Caco-2 (cell line): ENCODE data around the gene COMTD1. TPM values are rescaled to one million over a fixed set of nuclear protein-coding genes. Genes with fewer than 3 reads are reported as not detected.

ENCODE experiments used
- BruUV-seq: library from RNA; stranded (reverse); fragments of 400-500 nt; replicated peaks from 2 replicates; lab custom pipeline; 2021; lab: Mats Ljungman, UMichigan
- CTCF ChIA-PET: fragments of 300-600 bp; sonication (Branson Sonifier 250); formaldehyde crosslinking; loops from one replicate; lab custom pipeline; 2022; ENCODE audit warnings: antibody characterized with exemption; lab: Charles Lee
- POLR2A ChIA-PET: fragments of 300-600 bp; sonication (Branson Sonifier 250); formaldehyde crosslinking; loops from one replicate; lab custom pipeline; 2022; ENCODE audit warnings: antibody characterized with exemption; lab: Charles Lee
- DNase-seq, 2 experiments: peaks; one replicate each; pipeline versions ENCODE4 v3.0.0 to v3.0.0-alpha.2; 2020 to 2022
- H3K27me3 ChIP-seq: replicated peaks from 2 replicates; pipeline ENCODE4 v1.6.0; 2011; ENCODE audit warnings: low read length; ENCODE audit not compliant: control insufficient read depth, insufficient read depth
- H3K36me3 ChIP-seq: 2 replicates; pipeline ENCODE4 v1.5.1; 2011; ENCODE audit warnings: low read length; ENCODE audit not compliant: control insufficient read depth, insufficient read depth
- H3K4me1 ChIP-seq: fragments of 250-450 bp; sonication (Bioruptor Pico); 2 replicates; pipeline ENCODE4 v1.5.1; 2020; ENCODE audit warnings: mild to moderate bottlenecking
- H3K4me3 ChIP-seq: 2 replicates; pipeline ENCODE4 v1.5.1; 2011; ENCODE audit warnings: low read depth, mild to moderate bottlenecking, control low read depth, low read length
- H3K9me3 ChIP-seq: fragments of 250-450 bp; sonication (Bioruptor Pico); 2 replicates; pipeline ENCODE4 v1.5.1; 2020; ENCODE audit warnings: mild to moderate bottlenecking, moderate library complexity
- H3K27ac Mint-ChIP-seq: one replicate; pipeline ENCODE4 v1.8.0; 2022; ENCODE audit warnings: mixed read lengths; ENCODE audit not compliant: unreplicated experiment
- H3K27me3 Mint-ChIP-seq: one replicate; pipeline ENCODE4 v1.8.0; 2022; ENCODE audit warnings: mixed read lengths; ENCODE audit not compliant: insufficient read depth, unreplicated experiment
- H3K36me3 Mint-ChIP-seq: one replicate; pipeline ENCODE4 v1.8.0; 2022; ENCODE audit warnings: mild to moderate bottlenecking, mixed read lengths; ENCODE audit not compliant: insufficient read depth, unreplicated experiment
- H3K4me1 Mint-ChIP-seq: one replicate; pipeline ENCODE4 v1.8.0; 2022; ENCODE audit warnings: low read depth, mixed read lengths; ENCODE audit not compliant: unreplicated experiment
- H3K4me3 Mint-ChIP-seq: one replicate; pipeline ENCODE4 v1.8.0; 2022; ENCODE audit warnings: mild to moderate bottlenecking, moderate library complexity, mixed read lengths; ENCODE audit not compliant: unreplicated experiment
- H3K9me3 Mint-ChIP-seq: one replicate; pipeline ENCODE4 v1.8.0; 2022; ENCODE audit warnings: mixed read lengths; ENCODE audit not compliant: unreplicated experiment
- intact Hi-C: fragments of 100-400 bp; cut with micrococcal nuclease; formaldehyde crosslinking; loops from one replicate; pipeline ENCODE4 v1.10.0; 2022; ENCODE audit not compliant: unreplicated experiment
- total RNA-seq: library from RNA; stranded (reverse); gene quantifications from 2 replicates; pipeline ENCODE4 v1.2.3, GENCODE V29; 2022
- TF ChIP-seq, protein P1 (sequence below), 2 experiments: fragments of 200-600 bp in 1 of 2; IDR thresholded peaks; 1 replicate in 1 of 2; 2 replicates in 1 of 2; pipeline versions ENCODE4 v1.5.1 to v1.8.0; 2011 to 2022; ENCODE audit warnings: antibody characterized with exemption in 1 of 2, control low read depth in 1 of 2, inconsistent platforms in 1 of 2, low read depth in 1 of 2, low read length in 1 of 2, mild to moderate bottlenecking in 1 of 2, moderate library complexity in 1 of 2; ENCODE audit not compliant: insufficient read depth in 1 of 2, severe bottlenecking in 1 of 2, unreplicated experiment in 1 of 2

COMTD1 gene
- total RNA-seq, 1 experiment from 2014 or later: 38.7 TPM

DNA sequence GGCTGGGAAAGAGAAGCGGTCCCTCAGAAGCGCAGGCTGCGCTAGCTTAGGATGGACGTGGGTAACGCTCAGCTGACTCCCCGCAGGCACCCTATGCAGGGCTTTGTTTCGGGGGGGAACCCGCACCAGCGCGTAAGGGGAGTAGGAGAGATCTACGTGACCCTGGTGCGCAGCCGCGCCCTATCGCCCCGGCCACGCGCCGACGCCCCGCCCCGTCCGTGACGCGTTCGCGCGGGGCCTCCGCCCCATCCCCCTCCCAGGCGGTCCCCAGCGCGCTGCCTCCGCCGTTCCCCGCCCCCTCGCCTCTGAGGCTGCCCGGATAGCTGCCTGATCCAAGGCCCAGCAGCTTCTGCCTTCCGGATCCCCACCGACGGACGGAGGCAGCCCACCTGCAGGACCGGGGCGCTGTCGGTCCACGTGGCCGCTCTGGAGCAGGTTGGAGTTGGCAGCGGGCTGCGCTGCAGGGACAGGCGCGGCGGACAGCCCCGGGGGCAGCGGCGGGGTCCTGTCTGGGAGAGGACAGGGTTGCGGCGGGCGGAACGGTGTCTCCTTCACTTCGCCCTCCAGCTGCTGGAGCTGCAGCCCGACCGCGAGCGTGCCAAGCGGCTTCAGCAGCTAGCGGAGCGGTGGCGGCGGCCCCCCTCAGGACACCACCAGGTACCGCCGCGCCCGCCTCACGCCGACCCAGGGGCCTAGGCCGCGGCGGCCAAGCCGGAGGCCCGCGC lies 25.3 kb downstream of the COMTD1 start, which contains the start of gene VDAC2:
VDAC2 (plus strand) TSS at position 515 of the 725 bp plus-strand sequence. CDS start 363 bp downstream, outside the sequence.
- Histone ChIP-seq H3K36me3 (no peaks in the 10 kb centered on the region), H3K4me1 (peaks cover 28% of the 10 kb centered on the region), H3K4me3 (peak within 1 kb of the TSS; percentile 75), H3K9me3 (no peaks in the 10 kb centered on the region), H3K27me3 (no peaks in the 10 kb centered on the region)
- peak; percentile 93 to 96 for DNase-seq
- peaks cover 58% of the 10 kb centered on the region for H3K36me3 Mint-ChIP-seq
- no peaks in the 10 kb centered on the region for H3K27me3 Mint-ChIP-seq
- peak within 1 kb of the TSS; percentile 100 for H3K27ac Mint-ChIP-seq
- POLR2A ChIA-PET: interaction anchor here (0.6 to 3.1 kb wide), 13 partner anchors 9 to 308 kb away, joined by 3 to 52 read pairs (median 5); partner anchors contain the start of genes COMTD1 and SAMD8
- H3K4me1 Mint-ChIP-seq: peaks cover 5% of the 10 kb centered on the region
- H3K4me3 Mint-ChIP-seq: peak within 1 kb of the TSS; percentile 100
- intact Hi-C loops: loop anchor here (1.0 kb wide), 3 partner anchors 15 to 20 kb away; no protein-coding TSS in a partner anchor
- TF ChIP-seq, protein P1, sequence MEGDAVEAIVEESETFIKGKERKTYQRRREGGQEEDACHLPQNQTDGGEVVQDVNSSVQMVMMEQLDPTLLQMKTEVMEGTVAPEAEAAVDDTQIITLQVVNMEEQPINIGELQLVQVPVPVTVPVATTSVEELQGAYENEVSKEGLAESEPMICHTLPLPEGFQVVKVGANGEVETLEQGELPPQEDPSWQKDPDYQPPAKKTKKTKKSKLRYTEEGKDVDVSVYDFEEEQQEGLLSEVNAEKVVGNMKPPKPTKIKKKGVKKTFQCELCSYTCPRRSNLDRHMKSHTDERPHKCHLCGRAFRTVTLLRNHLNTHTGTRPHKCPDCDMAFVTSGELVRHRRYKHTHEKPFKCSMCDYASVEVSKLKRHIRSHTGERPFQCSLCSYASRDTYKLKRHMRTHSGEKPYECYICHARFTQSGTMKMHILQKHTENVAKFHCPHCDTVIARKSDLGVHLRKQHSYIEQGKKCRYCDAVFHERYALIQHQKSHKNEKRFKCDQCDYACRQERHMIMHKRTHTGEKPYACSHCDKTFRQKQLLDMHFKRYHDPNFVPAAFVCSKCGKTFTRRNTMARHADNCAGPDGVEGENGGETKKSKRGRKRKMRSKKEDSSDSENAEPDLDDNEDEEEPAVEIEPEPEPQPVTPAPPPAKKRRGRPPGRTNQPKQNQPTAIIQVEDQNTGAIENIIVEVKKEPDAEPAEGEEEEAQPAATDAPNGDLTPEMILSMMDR (IDR thresholded peaks at IDR 0.05; ENCODE audit: insufficient read depth in 1 of 2, low read depth in 1 of 2, low read length in 1 of 2, severe bottlenecking in 1 of 2, unreplicated experiment in 1 of 2): peak in 1 of 2 experiments; percentile 8
- CTCF ChIA-PET: interaction anchor here (0.6 to 2.9 kb wide), 10 partner anchors 15 to 969 kb away, joined by 4 to 27 read pairs (median 8); partner anchors contain the start of gene COMTD1
- no TSS peak for BruUV-seq
- H3K9me3 Mint-ChIP-seq: no peaks in the 10 kb centered on the region

GRCh38 chr10:75209921-75210281 lies 25.9 kb downstream of the COMTD1 start:
- ChIA-PET POLR2A (interaction anchor here (0.6 to 3.1 kb wide), 7 partner anchors 15 to 192 kb away, joined by 3 to 52 read pairs (median 5); partner anchors contain the start of genes COMTD1 and SAMD8), CTCF (interaction anchor here (0.7 to 2.9 kb wide), 7 partner anchors 15 to 53 kb away, joined by 4 to 27 read pairs (median 17); partner anchors contain the start of gene COMTD1)
- no peaks in the 10 kb centered on the region for H3K27me3 ChIP-seq
- intact Hi-C loops: loop anchor here (1.0 kb wide), 1 partner anchor 18 kb away; no protein-coding TSS in a partner anchor
- H3K9me3 Mint-ChIP-seq: no peaks in the 10 kb centered on the region
- H3K4me3 ChIP-seq: peak overlapping the region; percentile 75
- H3K27ac Mint-ChIP-seq: peak overlapping the region; percentile 100
- H3K9me3 ChIP-seq: no peaks in the 10 kb centered on the region
- TF ChIP-seq, protein P1 (IDR thresholded peaks at IDR 0.05; ENCODE audit: insufficient read depth in 1 of 2, low read depth in 1 of 2, low read length in 1 of 2, severe bottlenecking in 1 of 2, unreplicated experiment in 1 of 2): no peak
- peaks cover 53% of the 10 kb centered on the region for H3K36me3 Mint-ChIP-seq
- H3K4me1 Mint-ChIP-seq: peaks cover 5% of the 10 kb centered on the region
- DNase-seq: peak; percentile 54
- no peaks in the 10 kb centered on the region for H3K36me3 ChIP-seq
- BruUV-seq: TSS peak; percentile 90
- peaks cover 28% of the 10 kb centered on the region for H3K4me1 ChIP-seq
- peak overlapping the region; percentile 100 for H3K4me3 Mint-ChIP-seq
- no peaks in the 10 kb centered on the region for H3K27me3 Mint-ChIP-seq
